GM12891 (cell line): ENCODE results near the gene UBE2K.

Experiments
- POLR2A ChIP-seq: IDR thresholded peaks from 2 replicates; pipeline ENCODE4 v1.6.1; 2011; ENCODE audit warnings: low read depth, low read length, control low read depth
- POLR2AphosphoS5 ChIP-seq: IDR thresholded peaks from 2 replicates; pipeline ENCODE4 v1.6.1; 2011; ENCODE audit warnings: low read depth, low read length, control low read depth
- TAF1 ChIP-seq: IDR thresholded peaks from 2 replicates; pipeline ENCODE4 v1.6.1; 2011; ENCODE audit warnings: low read depth, low read length, control low read depth

DNA sequence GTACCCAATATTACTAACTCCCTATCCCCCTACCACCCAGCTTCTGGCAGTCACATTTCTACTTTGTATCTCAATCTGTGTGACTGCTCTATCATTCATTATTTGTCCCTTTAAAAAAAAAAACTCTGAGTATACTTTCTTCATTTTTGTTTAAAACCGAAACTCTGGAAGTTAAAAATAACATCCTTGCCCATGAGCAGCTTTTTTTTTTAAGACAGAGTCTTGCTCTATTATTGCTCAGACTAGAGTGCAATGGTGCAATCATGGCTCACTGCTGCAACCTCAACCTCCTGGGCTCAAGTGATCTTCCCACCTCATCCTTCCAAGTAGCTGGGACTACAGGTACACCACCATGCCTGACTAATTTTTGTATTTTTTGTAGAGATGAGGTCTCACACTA is 15.8 kb downstream of the UBE2K start:
- TF ChIP-seq POLR2A = no peak
- no peak for TF ChIP-seq TAF1
- no peak for TF ChIP-seq POLR2AphosphoS5
